Measurements from ENCODE around the gene MRPL36. TPM values are rescaled to one million over a fixed set of nuclear protein-coding genes. Genes with fewer than 3 reads are reported as not detected.

The MRPL36 gene
- total RNA-seq, 1 donor from 2014 or later, result 21.4 TPM

GRCh38 chr5:1815071-1815786, 15.6 kb upstream of the MRPL36 start:
- no peaks in the 10 kb centered on the region for H3K4me1 ChIP-seq
- no peak for TF ChIP-seq CTCF (IDR thresholded peaks at IDR 0.05)
- H3K4me3 ChIP-seq, result no peak overlapping the region
- H3K9me3 ChIP-seq, result no peaks in the 10 kb centered on the region
- H3K36me3 ChIP-seq, result peaks cover 51 to 77% of the 10 kb centered on the region in 2 donors
- H3K27me3 ChIP-seq, result no peaks in the 10 kb centered on the region
- no peak for DNase-seq (ENCODE audit: low spot score in 2 of 2)
- H3K27ac ChIP-seq, result no peak overlapping the region
- intact Hi-C loops (cut with DNase I), result no loop called here

GRCh38 chr5:1814183-1815020, 14.8 kb upstream of the MRPL36 start:
- H3K4me1 ChIP-seq, result no peaks in the 10 kb centered on the region
- H3K4me3 ChIP-seq, result no peak overlapping the region
- no peaks in the 10 kb centered on the region for H3K9me3 ChIP-seq
- intact Hi-C loops (cut with DNase I), result no loop called here
- H3K36me3 ChIP-seq, result peaks cover 58 to 84% of the 10 kb centered on the region in 2 donors
- DNase-seq (ENCODE audit: low spot score in 2 of 2), result no peak
- TF ChIP-seq CTCF (IDR thresholded peaks at IDR 0.05), result no peak
- H3K27ac ChIP-seq, result no peak overlapping the region
- no peaks in the 10 kb centered on the region for H3K27me3 ChIP-seq

GRCh38 chr5:1810581-1811101, 11.0 kb upstream of the MRPL36 start:
- H3K36me3 ChIP-seq, result peaks cover 51 to 89% of the 10 kb centered on the region in 2 donors
- H3K4me3 ChIP-seq, result no peak overlapping the region
- no peak for DNase-seq (ENCODE audit: low spot score in 2 of 2)
- H3K27ac ChIP-seq, result no peak overlapping the region
- intact Hi-C loops (cut with DNase I), result no loop called here
- H3K27me3 ChIP-seq, result no peaks in the 10 kb centered on the region
- H3K9me3 ChIP-seq, result no peaks in the 10 kb centered on the region
- H3K4me1 ChIP-seq, result no peaks in the 10 kb centered on the region
- TF ChIP-seq CTCF (IDR thresholded peaks at IDR 0.05), result no peak

- intact Hi-C loops (cut with DNase I), result loop anchor here (10.0 kb wide), 2 partner anchors 165 to 1335 kb away; no protein-coding TSS in a partner anchor
- no peak for TF ChIP-seq CTCF (IDR thresholded peaks at IDR 0.05)
- no peak overlapping the region for H3K4me3 ChIP-seq
- H3K4me1 ChIP-seq, result no peaks in the 10 kb centered on the region
- H3K36me3 ChIP-seq, result peaks cover 52 to 88% of the 10 kb centered on the region in 2 donors
- H3K27me3 ChIP-seq, result no peaks in the 10 kb centered on the region
- DNase-seq (ENCODE audit: low spot score in 2 of 2), result no peak
- H3K27ac ChIP-seq, result no peak overlapping the region
- H3K9me3 ChIP-seq, result no peaks in the 10 kb centered on the region
Measured at GRCh38 chr5:1809416-1810035, 9.9 kb upstream of the MRPL36 start.

GRCh38 chr5:1808439-1808838, 8.8 kb upstream of the MRPL36 start:
- H3K27me3 ChIP-seq, result no peaks in the 10 kb centered on the region
- no peak for DNase-seq (ENCODE audit: low spot score in 2 of 2)
- no peak overlapping the region for H3K27ac ChIP-seq
- no peaks in the 10 kb centered on the region for H3K9me3 ChIP-seq
- intact Hi-C loops (cut with DNase I), result loop anchor here (10.0 kb wide), 2 partner anchors 164 to 1334 kb away; no protein-coding TSS in a partner anchor
- H3K36me3 ChIP-seq, result peaks cover 51 to 88% of the 10 kb centered on the region in 2 donors
- no peaks in the 10 kb centered on the region for H3K4me1 ChIP-seq
- H3K4me3 ChIP-seq, result no peak overlapping the region
- no peak for TF ChIP-seq CTCF (IDR thresholded peaks at IDR 0.05)

Data from ascending aorta (tissue), 2 donors.